H9 (cell line): ENCODE data around the gene CAMTA1. TPM values are rescaled to one million over a fixed set of nuclear protein-coding genes. Genes with fewer than 3 reads are reported as not detected.
A peak's percentile ranks its signal among the peaks of the same experiment; 100 is the strongest.

Source experiments
- DNase-seq: peaks from one replicate; pipeline ENCODE4 v3.0.0-alpha.2; 2017
- H2AFZ ChIP-seq: one replicate; pipeline ENCODE4 v1.6.1; 2013; ENCODE audit warnings: mild to moderate bottlenecking, low read length, control low read depth, moderate library complexity
- H2AK5ac ChIP-seq: 2 replicates; pipeline ENCODE4 v1.6.1; 2013; ENCODE audit warnings: low read length, control low read depth, mixed read lengths; ENCODE audit not compliant: insufficient read length
- H2BK120ac ChIP-seq: one replicate; pipeline ENCODE4 v1.6.1; 2013; ENCODE audit warnings: low read depth, mild to moderate bottlenecking, low read length, control low read depth, inconsistent platforms; ENCODE audit not compliant: poor library complexity, severe bottlenecking
- H2BK12ac ChIP-seq: 2 replicates; pipeline ENCODE4 v1.6.1; 2013; ENCODE audit warnings: low read length, control low read depth, mixed read lengths, low read depth; ENCODE audit not compliant: insufficient read length
- H2BK15ac ChIP-seq: 2 replicates; pipeline ENCODE4 v1.6.1; 2013; ENCODE audit warnings: low read depth, low read length, control low read depth
- H2BK20ac ChIP-seq: one replicate; pipeline ENCODE4 v1.6.1; 2013; ENCODE audit warnings: low read depth, mild to moderate bottlenecking, low read length, control low read depth, inconsistent platforms; ENCODE audit not compliant: poor library complexity, severe bottlenecking
- H2BK5ac ChIP-seq: 2 replicates; pipeline ENCODE4 v1.6.1; 2013; ENCODE audit warnings: low read length, control low read depth, mixed read lengths; ENCODE audit not compliant: insufficient read length
- H3K14ac ChIP-seq: 2 replicates; pipeline ENCODE4 v1.6.1; 2013; ENCODE audit warnings: low read length, control low read depth; ENCODE audit not compliant: insufficient read depth
- H3K18ac ChIP-seq: 2 replicates; pipeline ENCODE4 v1.6.1; 2013; ENCODE audit warnings: low read depth, mild to moderate bottlenecking, mixed read lengths, low read length, control low read depth; ENCODE audit not compliant: insufficient read length
- H3K23ac ChIP-seq: 2 replicates; pipeline ENCODE4 v1.6.1; 2013; ENCODE audit warnings: low read length, control low read depth, mixed read lengths, low read depth; ENCODE audit not compliant: insufficient read length
- H3K23me2 ChIP-seq: 2 replicates; pipeline ENCODE4 v1.6.1; 2013; ENCODE audit warnings: low read depth, mild to moderate bottlenecking, mixed read lengths, low read length, control low read depth; ENCODE audit not compliant: insufficient read length, poor library complexity, severe bottlenecking
- H3K27ac ChIP-seq: 2 replicates; pipeline ENCODE4 v1.5.1; 2013; ENCODE audit warnings: low read length, control low read depth, mixed read lengths, low read depth; ENCODE audit not compliant: insufficient read length
- H3K27me3 ChIP-seq: 2 replicates; pipeline ENCODE4 v1.6.1; 2013; ENCODE audit warnings: low read length, control low read depth, inconsistent platforms; ENCODE audit not compliant: insufficient read depth
- H3K4ac ChIP-seq: 2 replicates; pipeline ENCODE4 v1.6.1; 2013; ENCODE audit warnings: low read depth, mild to moderate bottlenecking, control low read depth, inconsistent platforms, low read length, moderate library complexity
- H3K4me1 ChIP-seq: 2 replicates; pipeline ENCODE4 v1.6.1; 2013; ENCODE audit warnings: low read length, control low read depth, inconsistent platforms; ENCODE audit not compliant: insufficient read depth
- H3K4me2 ChIP-seq: 2 replicates; pipeline ENCODE4 v1.6.1; 2013; ENCODE audit warnings: low read length, control low read depth, mixed read lengths; ENCODE audit not compliant: insufficient read length, insufficient read depth
- H3K56ac ChIP-seq: 2 replicates; pipeline ENCODE4 v1.6.1; 2013; ENCODE audit warnings: low read depth, mild to moderate bottlenecking, mixed read lengths, low read length, control low read depth; ENCODE audit not compliant: insufficient read length
- H3K79me1 ChIP-seq: 2 replicates; pipeline ENCODE4 v1.6.1; 2013; ENCODE audit warnings: low read depth, mild to moderate bottlenecking, moderate library complexity, low read length, control low read depth, inconsistent platforms; ENCODE audit not compliant: insufficient read depth, poor library complexity, severe bottlenecking
- H3K79me2 ChIP-seq: 2 replicates; pipeline ENCODE4 v1.6.1; 2013; ENCODE audit warnings: low read length, control low read depth, inconsistent platforms; ENCODE audit not compliant: insufficient read depth
- H3K9ac ChIP-seq: 2 replicates; pipeline ENCODE4 v1.6.1; 2013; ENCODE audit warnings: low read length, control low read depth, mixed read lengths; ENCODE audit not compliant: insufficient read length; ENCODE audit errors: extremely low read depth
- H3K9me3 ChIP-seq: one replicate; pipeline ENCODE4 v1.6.1; 2013; ENCODE audit warnings: low read depth, low read length, inconsistent platforms; ENCODE audit not compliant: control insufficient read depth
- H3T11ph ChIP-seq: one replicate; pipeline ENCODE4 v1.6.1; 2013; ENCODE audit warnings: mild to moderate bottlenecking, low read length, control low read depth, inconsistent platforms
- H4K20me1 ChIP-seq: one replicate; pipeline ENCODE4 v1.6.1; 2013; ENCODE audit not compliant: control insufficient read depth, insufficient read length, insufficient read depth
- H4K5ac ChIP-seq: 2 replicates; pipeline ENCODE4 v1.6.1; 2013; ENCODE audit warnings: low read depth, mild to moderate bottlenecking, mixed read lengths, low read length, control low read depth; ENCODE audit not compliant: insufficient read length
- H4K8ac ChIP-seq: replicated peaks from 2 replicates; pipeline ENCODE4 v1.6.1; 2013; ENCODE audit warnings: low read length, control low read depth, mixed read lengths, low read depth; ENCODE audit not compliant: insufficient read length
- H4K91ac ChIP-seq: 2 replicates; pipeline ENCODE4 v1.6.1; 2013; ENCODE audit warnings: low read depth, mild to moderate bottlenecking, moderate library complexity, mixed read lengths, low read length, control low read depth; ENCODE audit not compliant: insufficient read length
- H3K27ac Mint-ChIP-seq, 3 experiments: 2 replicates in 2 of 3; 3 replicates in 1 of 3; pipeline ENCODE4 v1.8.0; 2020 to 2021; ENCODE audit warnings: mixed read lengths in 3 of 3, mild to moderate bottlenecking in 1 of 3, moderate library complexity in 1 of 3
- H3K27me3 Mint-ChIP-seq: 2 replicates; pipeline ENCODE4 v1.8.0; 2021; ENCODE audit warnings: low read depth, mild to moderate bottlenecking, moderate library complexity, mixed read lengths
- H3K36me3 Mint-ChIP-seq, 3 experiments: 2 replicates in 2 of 3; 3 replicates in 1 of 3; pipeline ENCODE4 v1.8.0; 2020 to 2021; ENCODE audit warnings: low read depth in 3 of 3, mixed read lengths in 3 of 3; ENCODE audit not compliant: insufficient read depth in 1 of 3
- H3K4me1 Mint-ChIP-seq, 2 experiments: 2 replicates each; pipeline ENCODE4 v1.8.0; 2020; ENCODE audit warnings: mixed read lengths in 2 of 2
- H3K4me3 Mint-ChIP-seq, 2 experiments: 2 replicates in 1 of 2; 3 replicates in 1 of 2; pipeline ENCODE4 v1.8.0; 2020 to 2021; ENCODE audit warnings: mild to moderate bottlenecking in 2 of 2, mixed read lengths in 2 of 2, moderate library complexity in 1 of 2
- H3K9me3 Mint-ChIP-seq, 2 experiments: 2 replicates in 1 of 2; 3 replicates in 1 of 2; pipeline ENCODE4 v1.8.0; 2020; ENCODE audit warnings: mild to moderate bottlenecking in 2 of 2, mixed read lengths in 2 of 2, moderate library complexity in 1 of 2
- WGBS: extraction: QIAGEN DNeasy Blood & Tissue Kit; methylation state at CpG from one replicate; pipeline ENCODE4 v1.1.7; 2013; ENCODE audit warnings: missing lambda C conversion rate, low lambda C conversion rate, mixed read lengths; ENCODE audit not compliant: insufficient read length; ENCODE audit errors: extremely low coverage; 5-methylcytosine and 5-hydroxymethylcytosine counted together
- total RNA-seq: library from RNA; stranded (reverse); gene quantifications from 2 replicates; pipeline ENCODE4 v1.2.1, GENCODE V29; 2021
- TF ChIP-seq, protein P1 (sequence below): fragments of 200-600 bp; sonication (generic); conservative IDR thresholded peaks from 3 replicates; pipeline ENCODE4 v1.8.0; 2021; ENCODE audit warnings: antibody characterized with exemption, mild to moderate bottlenecking

The CAMTA1 gene
- total RNA-seq, 1 experiment from 2014 or later = 115 TPM

DNA sequence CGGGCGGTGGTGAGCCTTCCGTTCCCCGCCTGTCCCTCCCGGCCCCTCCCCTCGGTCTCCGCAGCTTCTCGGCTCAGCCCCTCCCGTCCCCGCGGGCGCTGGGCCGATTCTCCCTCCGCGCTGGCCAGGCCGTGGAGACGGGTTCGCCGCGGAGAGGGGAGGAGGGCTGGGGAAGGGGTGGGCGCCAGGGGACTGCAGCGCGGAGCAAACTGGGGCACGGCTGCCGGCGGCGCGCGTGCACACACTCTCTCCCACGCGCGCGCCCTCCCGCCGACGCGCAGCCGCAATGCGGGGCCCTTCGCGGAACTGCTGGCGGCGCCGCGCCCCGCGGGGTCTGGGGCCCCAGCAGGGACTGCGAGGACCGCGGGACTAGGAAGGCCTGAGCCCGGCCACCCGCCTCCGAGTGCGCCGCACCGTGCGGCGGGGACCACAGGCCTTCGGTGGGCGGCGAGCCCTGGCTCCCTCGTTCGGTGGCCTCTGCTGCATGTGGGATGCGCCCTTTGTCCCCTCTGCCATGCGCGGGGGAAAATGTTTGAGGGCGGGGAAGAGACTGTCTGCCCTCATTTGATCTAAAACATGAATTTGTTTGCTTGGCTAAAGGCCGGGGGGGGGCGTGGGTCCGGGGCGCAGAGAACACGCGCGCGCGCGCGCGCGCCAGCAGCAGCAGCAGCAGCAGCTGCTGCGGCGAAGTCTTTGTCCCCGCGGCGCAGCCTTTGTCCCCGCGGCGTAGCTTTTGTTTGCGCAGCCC is 895.1 kb downstream of the CAMTA1 start:
- no peaks in the 10 kb centered on the region for H3K79me2 ChIP-seq
- no peak overlapping the region for H3K27ac Mint-ChIP-seq
- peak overlapping the region; percentile 28 for H3K4me2 ChIP-seq
- peak overlapping the region; percentile 47 for H3K18ac ChIP-seq
- peaks cover 46% of the 10 kb centered on the region for H3K27me3 Mint-ChIP-seq
- no peak overlapping the region for H3K4ac ChIP-seq
- H4K91ac ChIP-seq = no peak overlapping the region
- no peak overlapping the region for H2BK20ac ChIP-seq
- no peaks in the 10 kb centered on the region for H3K9me3 Mint-ChIP-seq
- H3K79me1 ChIP-seq = no peaks in the 10 kb centered on the region
- no peak overlapping the region for H2BK120ac ChIP-seq
- H4K8ac ChIP-seq = no peak overlapping the region
- H2BK15ac ChIP-seq = no peak overlapping the region
- TF ChIP-seq, protein P1, sequence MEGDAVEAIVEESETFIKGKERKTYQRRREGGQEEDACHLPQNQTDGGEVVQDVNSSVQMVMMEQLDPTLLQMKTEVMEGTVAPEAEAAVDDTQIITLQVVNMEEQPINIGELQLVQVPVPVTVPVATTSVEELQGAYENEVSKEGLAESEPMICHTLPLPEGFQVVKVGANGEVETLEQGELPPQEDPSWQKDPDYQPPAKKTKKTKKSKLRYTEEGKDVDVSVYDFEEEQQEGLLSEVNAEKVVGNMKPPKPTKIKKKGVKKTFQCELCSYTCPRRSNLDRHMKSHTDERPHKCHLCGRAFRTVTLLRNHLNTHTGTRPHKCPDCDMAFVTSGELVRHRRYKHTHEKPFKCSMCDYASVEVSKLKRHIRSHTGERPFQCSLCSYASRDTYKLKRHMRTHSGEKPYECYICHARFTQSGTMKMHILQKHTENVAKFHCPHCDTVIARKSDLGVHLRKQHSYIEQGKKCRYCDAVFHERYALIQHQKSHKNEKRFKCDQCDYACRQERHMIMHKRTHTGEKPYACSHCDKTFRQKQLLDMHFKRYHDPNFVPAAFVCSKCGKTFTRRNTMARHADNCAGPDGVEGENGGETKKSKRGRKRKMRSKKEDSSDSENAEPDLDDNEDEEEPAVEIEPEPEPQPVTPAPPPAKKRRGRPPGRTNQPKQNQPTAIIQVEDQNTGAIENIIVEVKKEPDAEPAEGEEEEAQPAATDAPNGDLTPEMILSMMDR = no peak
- H2AFZ ChIP-seq = no peak overlapping the region
- no peak overlapping the region for H2BK12ac ChIP-seq
- H4K5ac ChIP-seq = no peak overlapping the region
- H3K36me3 Mint-ChIP-seq = no peaks in the 10 kb centered on the region
- no peak overlapping the region for H3K56ac ChIP-seq
- peaks cover 11% of the 10 kb centered on the region for H3K23me2 ChIP-seq
- DNase-seq = peak; percentile 47
- H3K27me3 ChIP-seq = no peaks in the 10 kb centered on the region; the same call in 1 of the 2 replicates
- no peak overlapping the region for H3K23ac ChIP-seq
- no peaks in the 10 kb centered on the region for H3K9me3 ChIP-seq
- WGBS = no CpG with 5 or more reads among the region's 89 CpGs
- H2AK5ac ChIP-seq = no peak overlapping the region
- peak overlapping the region; percentile 89 for H3K14ac ChIP-seq
- H3T11ph ChIP-seq = no peak overlapping the region
- peaks cover 0 to 7% of the 10 kb centered on the region in 2 experiments; a peak in 1 of 4 replicates for H3K4me1 Mint-ChIP-seq
- H4K20me1 ChIP-seq = no peaks in the 10 kb centered on the region
- H3K4me1 ChIP-seq = no peaks in the 10 kb centered on the region
- no peak overlapping the region for H2BK5ac ChIP-seq
- H3K4me3 Mint-ChIP-seq = peak overlapping the region; percentile 70 to 79
- H3K27ac ChIP-seq = no peak overlapping the region
- peak overlapping the region; percentile 45 for H3K9ac ChIP-seq
